KOPT-K1 (cell line): ENCODE data around the gene INPP5E.
A peak's percentile ranks its signal among the peaks of the same experiment; 100 is the strongest.

Source experiments
- H3K27ac ChIP-seq: fragments of 200-600 bp; sonication (generic); 2 replicates; pipeline ENCODE4 v1.5.1; 2016; ENCODE audit warnings: antibody characterized with exemption, mild to moderate bottlenecking, low read depth, low read length; ENCODE audit not compliant: poor library complexity, severe bottlenecking
- H3K36me3 ChIP-seq: fragments of 200-600 bp; sonication (generic); 2 replicates; pipeline ENCODE4 v1.5.1; 2017; ENCODE audit warnings: antibody characterized with exemption, mild to moderate bottlenecking, low read length, moderate library complexity; ENCODE audit not compliant: insufficient read depth
- H3K9me3 ChIP-seq: fragments of 200-600 bp; sonication (generic); 2 replicates; pipeline ENCODE4 v1.5.1; 2017; ENCODE audit warnings: antibody characterized with exemption, low read length, mild to moderate bottlenecking; ENCODE audit not compliant: insufficient read depth, poor library complexity, severe bottlenecking

The INPP5E gene

GRCh38 chr9:136399176-136400037 lies 40.2 kb downstream of the INPP5E start:
- Histone ChIP-seq H3K9me3 (no peaks in the 10 kb centered on the region), H3K27ac (peak overlapping the region; percentile 52)

GRCh38 chr9:136398286-136398685 lies 41.4 kb downstream of the INPP5E start:
- no peaks in the 10 kb centered on the region for H3K9me3 ChIP-seq
- peaks cover 68% of the 10 kb centered on the region for H3K36me3 ChIP-seq
- H3K27ac ChIP-seq: no peak overlapping the region

More at GRCh38 chr9:136399176-136400037, 40.2 kb downstream of the INPP5E start:
- H3K36me3 ChIP-seq: peaks cover 64% of the 10 kb centered on the region

GRCh38 chr9:136397643-136398042 lies 42.0 kb downstream of the INPP5E start:
- H3K36me3 ChIP-seq: peaks cover 72% of the 10 kb centered on the region
- H3K27ac ChIP-seq: no peak overlapping the region
- no peaks in the 10 kb centered on the region for H3K9me3 ChIP-seq

- no peak overlapping the region for H3K27ac ChIP-seq
- H3K9me3 ChIP-seq: no peaks in the 10 kb centered on the region
- peaks cover 72% of the 10 kb centered on the region for H3K36me3 ChIP-seq
Measured at GRCh38 chr9:136396219-136396515, 43.5 kb downstream of the INPP5E start.

GRCh38 chr9:136395345-136396218 lies 44.1 kb downstream of the INPP5E start:
- no peaks in the 10 kb centered on the region for H3K9me3 ChIP-seq
- H3K36me3 ChIP-seq: peaks cover 75% of the 10 kb centered on the region
- no peak overlapping the region for H3K27ac ChIP-seq

GRCh38 chr9:136395020-136395340 lies 44.7 kb downstream of the INPP5E start:
- Histone ChIP-seq H3K36me3 (peaks cover 76% of the 10 kb centered on the region), H3K9me3 (no peaks in the 10 kb centered on the region), H3K27ac (no peak overlapping the region)

- Histone ChIP-seq H3K27ac (no peak overlapping the region), H3K9me3 (no peaks in the 10 kb centered on the region), H3K36me3 (peaks cover 81% of the 10 kb centered on the region)
Measured at GRCh38 chr9:136394312-136395019, 45.2 kb downstream of the INPP5E start.

GRCh38 chr9:136393531-136393930 lies 46.1 kb downstream of the INPP5E start:
- H3K27ac ChIP-seq: no peak overlapping the region
- H3K36me3 ChIP-seq: peaks cover 87% of the 10 kb centered on the region
- no peaks in the 10 kb centered on the region for H3K9me3 ChIP-seq

GRCh38 chr9:136392538-136393449 lies 46.9 kb downstream of the INPP5E start:
- Histone ChIP-seq H3K36me3 (peaks cover 87% of the 10 kb centered on the region), H3K9me3 (no peaks in the 10 kb centered on the region), H3K27ac (no peak overlapping the region)

- Histone ChIP-seq H3K9me3 (no peaks in the 10 kb centered on the region), H3K27ac (no peak overlapping the region), H3K36me3 (peaks cover 90% of the 10 kb centered on the region)
Measured at GRCh38 chr9:136391737-136392537, 47.7 kb downstream of the INPP5E start.

- Histone ChIP-seq H3K27ac (no peak overlapping the region), H3K9me3 (no peaks in the 10 kb centered on the region), H3K36me3 (peaks cover 73% of the 10 kb centered on the region)
Measured at GRCh38 chr9:136389396-136389795, 50.2 kb downstream of the INPP5E start.

- Histone ChIP-seq H3K9me3 (no peaks in the 10 kb centered on the region), H3K36me3 (peaks cover 73% of the 10 kb centered on the region), H3K27ac (no peak overlapping the region)
Measured at GRCh38 chr9:136387217-136387616, 52.4 kb downstream of the INPP5E start.

- Histone ChIP-seq H3K9me3 (no peaks in the 10 kb centered on the region), H3K27ac (no peak overlapping the region), H3K36me3 (peaks cover 73% of the 10 kb centered on the region)
Measured at GRCh38 chr9:136386018-136386417, 53.6 kb downstream of the INPP5E start.

- no peaks in the 10 kb centered on the region for H3K9me3 ChIP-seq
- H3K36me3 ChIP-seq: peaks cover 76% of the 10 kb centered on the region
- no peak overlapping the region for H3K27ac ChIP-seq
Measured at GRCh38 chr9:136385015-136385414, 54.6 kb downstream of the INPP5E start.
